Esophagus squamous epithelium (tissue), 4 donors: ENCODE measurements around the gene POC1A.

Experiments
- CTCF ChIP-seq, 6 experiments: fragments of 450-650 bp in 4 of 6; fragments of 200-600 bp in 2 of 6; sonication (generic) in 2 of 6; IDR thresholded peaks; one replicate each; pipeline ENCODE4 v1.5.1; 2016 to 2019; ENCODE audit warnings: antibody characterized with exemption in 6 of 6, mild to moderate bottlenecking in 4 of 6, moderate library complexity in 4 of 6
- POLR2A ChIP-seq, 4 donors: fragments of 450-650 bp; IDR thresholded peaks; one replicate each; pipeline ENCODE4 v1.6.1; 2017; ENCODE audit warnings: antibody characterized with exemption in 4 of 4, mild to moderate bottlenecking in 4 of 4, moderate library complexity in 3 of 4

DNA sequence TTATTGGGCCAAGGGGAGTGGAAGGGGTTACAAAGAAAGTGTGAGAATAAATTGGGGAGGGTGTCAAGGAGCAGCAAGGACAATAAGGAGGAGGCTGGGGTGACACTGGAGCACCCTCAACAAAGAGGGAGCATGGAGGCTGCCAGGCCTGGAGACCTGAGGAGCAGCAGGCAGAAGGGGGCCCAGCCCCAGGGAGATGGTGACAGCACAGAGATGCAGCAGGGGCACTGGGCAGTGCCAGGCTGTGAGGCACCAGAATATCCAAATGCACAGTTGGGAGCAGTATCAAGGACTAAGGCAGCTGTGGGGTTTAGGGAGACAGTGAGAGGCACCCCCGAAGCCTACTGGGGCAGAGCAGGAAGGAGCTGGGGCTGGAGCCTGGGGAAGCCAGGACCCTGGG, 24.3 kb upstream of the POC1A start:
- TF ChIP-seq POLR2A (IDR thresholded peaks at IDR 0.05) (no peak), CTCF (IDR thresholded peaks at IDR 0.05) (no peak)
